ENCODE results near the gene CRNN.

The CRNN gene

DNA sequence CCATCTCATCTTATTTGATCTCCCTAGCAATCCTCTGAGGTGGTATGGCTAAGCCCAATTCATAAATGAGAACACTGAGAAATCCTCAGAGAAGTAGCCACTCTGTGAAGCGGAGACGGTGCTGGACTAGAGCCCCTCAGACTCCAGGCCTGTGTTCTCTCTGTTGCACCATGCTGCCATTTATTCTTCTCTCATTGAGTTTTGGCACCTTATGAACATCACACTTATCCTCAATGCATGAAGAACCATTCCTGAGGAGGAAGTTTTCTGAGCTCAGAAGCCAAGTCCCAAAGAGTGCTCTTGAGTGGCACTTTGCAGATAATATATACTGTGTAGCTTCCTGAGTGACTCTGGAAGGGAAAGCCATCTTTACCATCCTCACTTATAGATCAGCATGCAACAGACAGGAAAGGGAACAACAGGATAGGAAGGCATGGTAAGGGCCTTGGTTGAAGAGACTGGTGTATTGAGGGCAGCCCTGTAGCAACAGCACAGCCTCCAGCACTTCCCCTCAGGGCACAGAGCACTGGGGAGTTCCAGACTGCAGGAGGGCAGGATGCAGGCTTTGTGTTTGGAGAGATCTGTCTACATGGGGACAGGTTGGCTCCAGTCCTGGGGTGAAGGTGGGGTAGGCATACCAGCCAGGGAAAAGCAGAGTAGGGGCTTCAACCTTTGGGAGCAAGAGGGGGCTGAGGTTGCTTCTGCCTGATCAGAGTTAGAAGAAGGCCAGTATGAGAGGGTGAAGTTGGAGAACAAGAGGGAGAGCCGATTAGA, 1.6 kb upstream of the CRNN start:
- no peak for DNase-seq

DNA sequence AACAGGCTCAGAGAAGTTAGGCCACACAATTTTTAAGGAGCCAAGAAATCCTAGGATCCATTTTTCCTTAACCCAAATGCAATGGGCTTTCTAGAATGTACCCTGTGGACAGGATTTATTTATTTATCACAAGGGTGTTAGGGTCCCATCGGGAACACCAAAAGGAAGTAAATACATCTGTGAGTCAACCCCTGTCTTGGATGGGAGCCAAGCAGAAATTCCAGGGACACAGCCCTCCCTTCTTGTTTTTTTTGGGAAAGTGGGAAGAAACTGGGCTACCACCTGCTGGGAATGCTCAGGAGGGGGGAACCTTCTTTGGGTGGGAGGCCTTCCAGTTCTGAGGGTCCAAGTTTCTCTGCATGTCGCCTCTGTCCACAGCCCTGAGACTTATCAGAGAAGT, 1.3 kb downstream of the CRNN start:
- no peak for DNase-seq

DNA sequence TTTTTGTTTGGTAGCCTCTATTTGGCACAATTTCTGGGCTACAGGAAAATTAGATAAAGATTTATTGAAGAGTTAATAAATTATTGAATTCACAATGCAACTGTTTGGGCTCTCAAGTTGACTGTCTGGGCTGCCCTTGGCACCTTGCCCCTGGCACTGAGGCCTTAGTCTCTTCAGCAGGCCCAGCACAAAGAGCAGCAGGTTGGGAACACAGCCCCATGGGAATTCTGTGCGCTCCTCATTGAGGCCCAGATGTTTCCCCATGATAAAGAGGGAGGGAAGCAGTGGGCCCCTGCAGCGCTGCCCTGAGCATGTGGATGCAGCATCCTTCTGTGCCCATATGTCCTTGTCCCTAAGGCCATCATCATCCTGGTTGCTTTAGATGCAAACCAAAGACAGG, 2.9 kb downstream of the CRNN start:
- DNase-seq = peak; percentile 3

DNA sequence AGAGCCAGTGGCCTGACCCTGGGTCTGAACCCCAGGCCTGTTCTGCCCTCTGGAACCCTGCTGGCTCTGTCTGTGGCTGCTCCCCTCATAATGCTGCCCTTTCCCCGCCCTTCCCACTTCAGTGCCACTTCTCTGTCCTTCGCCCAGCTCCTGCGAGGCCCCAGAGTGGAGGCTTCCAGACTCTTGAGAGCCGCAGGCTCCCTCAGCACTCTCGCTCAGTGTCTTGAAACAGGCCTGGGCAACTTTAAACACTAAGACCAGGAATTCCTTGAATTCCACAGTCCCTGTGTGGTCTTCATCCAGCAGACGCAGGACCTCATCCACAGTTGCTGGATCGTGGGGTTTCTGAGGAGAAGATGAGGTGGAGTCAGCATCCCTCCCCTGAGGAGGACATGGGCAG, 3.5 kb downstream of the CRNN start:
- peak; percentile 34 for DNase-seq

DNA sequence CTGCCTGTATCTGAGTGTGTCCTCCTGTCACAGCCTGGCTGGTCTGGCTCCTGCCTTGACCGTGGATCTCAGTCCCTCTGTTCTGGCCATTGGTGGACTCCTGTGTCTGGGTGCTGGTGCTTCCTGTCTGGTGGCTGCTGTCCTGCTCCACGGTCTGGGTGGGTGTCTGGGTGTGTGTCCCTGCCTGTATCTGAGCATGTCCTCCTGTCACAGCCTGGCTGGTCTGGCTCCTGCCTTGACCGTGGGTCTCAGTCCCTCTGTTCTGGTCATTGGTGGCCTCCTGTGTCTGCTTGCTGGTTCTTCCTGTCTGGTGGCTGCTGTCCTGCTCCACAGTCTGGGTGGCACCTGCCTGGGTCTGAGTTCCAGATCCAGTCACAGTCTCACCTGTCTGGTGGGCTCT, 4.0 kb downstream of the CRNN start:
- no peak for DNase-seq

DNA sequence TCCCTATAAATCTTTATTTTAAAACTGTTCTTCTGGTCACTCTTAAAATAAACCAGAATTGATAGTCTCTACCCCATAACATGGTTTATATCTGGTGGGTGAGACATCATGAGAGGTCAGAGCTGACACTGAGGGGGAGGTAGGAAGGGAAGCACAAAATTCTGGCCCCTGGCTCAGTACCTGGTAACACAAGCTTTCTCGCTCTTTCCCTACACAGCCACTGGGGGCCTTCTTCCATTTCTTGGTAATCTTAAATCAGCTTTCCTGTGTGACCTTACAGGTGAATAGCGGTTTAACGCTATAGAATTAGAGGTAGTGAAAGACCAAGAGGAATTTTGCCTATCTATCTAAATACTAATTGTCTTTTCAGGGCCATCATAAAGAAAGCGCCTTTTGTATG, 5.4 kb downstream of the CRNN start:
- DNase-seq = no peak

DNA sequence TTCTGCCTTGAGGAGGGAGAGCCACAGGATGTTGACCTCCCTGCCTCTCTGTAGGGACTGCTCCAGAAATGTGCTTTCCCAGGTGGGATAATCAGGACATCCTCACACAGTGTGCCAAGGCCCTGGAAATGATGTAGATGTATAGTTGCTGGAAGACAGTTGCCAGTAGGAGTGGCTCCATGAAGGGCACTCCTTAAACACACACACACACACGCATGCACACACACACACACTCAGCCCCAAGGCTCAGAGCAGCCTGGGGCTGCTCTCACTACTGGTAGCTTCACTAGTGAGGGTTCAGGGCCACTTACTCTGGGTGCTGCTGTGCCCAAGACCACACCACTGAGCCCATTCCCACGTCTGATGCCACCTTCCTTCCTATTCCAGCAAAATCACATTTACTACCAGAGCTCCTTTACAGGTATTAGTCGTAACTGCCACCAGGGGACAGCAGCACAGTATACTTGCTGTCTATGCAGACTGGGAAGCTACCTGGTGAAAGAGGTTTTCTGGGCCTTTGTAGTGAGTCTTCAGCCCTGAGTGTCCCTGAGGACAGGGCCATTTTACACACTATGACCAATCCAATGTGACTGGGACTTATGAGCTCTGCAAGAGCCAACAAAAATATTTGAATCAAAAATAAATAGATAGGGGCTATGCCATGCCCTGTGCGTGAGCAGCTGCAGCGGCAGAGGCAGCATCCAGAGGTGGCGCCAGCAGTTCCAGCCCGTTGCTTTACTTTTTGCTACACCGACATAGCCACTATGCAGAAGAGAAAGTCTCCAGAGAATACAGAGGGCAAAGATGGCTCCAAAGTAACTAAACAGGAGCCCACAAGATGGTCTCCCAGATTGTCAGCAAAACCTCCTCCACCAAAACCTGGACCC, 15.0 kb downstream of the CRNN start:
- peak; percentile 2 for DNase-seq

DNA sequence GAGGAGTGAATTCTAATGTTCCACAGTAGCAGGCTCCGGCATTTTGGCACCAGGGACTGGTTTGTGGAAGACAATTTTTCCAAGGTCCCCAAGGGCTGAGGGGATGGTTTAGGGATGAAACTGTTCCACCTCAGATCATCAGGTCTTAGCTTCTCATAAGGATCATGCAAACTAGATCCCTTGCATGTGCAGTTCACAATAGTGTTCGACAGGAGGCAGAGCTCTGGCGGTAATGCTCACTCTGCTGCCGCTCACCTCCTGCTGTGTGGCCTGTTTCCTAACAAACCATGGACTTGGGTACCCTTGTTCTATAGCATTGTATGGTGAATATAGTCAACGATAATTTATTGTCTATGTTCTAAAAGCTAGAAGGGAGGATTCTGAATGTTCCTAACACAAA, 16.6 kb downstream of the CRNN start:
- no peak for DNase-seq

DNA sequence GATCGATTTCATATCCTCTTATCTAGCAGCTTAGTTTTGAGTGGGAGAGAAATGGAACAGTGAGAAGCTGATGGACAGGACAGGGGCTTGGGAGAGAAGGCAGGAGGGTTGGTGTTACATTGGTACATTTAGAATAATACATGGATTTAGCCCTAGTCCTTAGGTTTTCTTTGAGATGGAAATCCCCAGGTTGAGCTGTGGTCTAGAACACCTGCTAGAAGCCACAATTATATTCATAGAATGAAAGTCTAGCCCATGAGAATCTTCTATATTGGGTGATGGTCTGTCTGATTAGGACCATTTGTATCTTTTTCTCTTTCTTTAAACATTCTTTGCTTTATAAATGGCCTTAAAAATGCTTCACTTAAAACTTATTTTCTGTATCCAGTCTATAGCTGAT, 19.9 kb downstream of the CRNN start:
- DNase-seq = no peak

DNA sequence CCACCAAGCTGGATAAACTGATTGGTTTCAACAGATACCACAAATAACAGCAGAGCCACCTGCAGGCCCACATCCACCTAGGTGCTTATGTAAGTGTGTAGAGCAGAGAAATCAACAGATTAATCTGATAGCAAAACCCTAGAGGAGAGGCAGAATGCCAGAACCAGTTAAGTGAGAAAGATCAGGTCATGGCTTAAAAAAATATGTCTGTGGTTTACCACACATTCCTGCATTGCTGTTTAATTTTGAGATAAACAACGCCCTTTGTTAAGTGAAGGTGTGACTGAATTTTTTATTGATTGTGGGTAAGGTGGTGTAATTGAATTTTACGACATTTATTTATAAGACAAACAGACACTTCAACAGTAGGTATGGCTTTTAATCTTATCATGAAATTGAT, 21.2 kb downstream of the CRNN start:
- DNase-seq = no peak

DNA sequence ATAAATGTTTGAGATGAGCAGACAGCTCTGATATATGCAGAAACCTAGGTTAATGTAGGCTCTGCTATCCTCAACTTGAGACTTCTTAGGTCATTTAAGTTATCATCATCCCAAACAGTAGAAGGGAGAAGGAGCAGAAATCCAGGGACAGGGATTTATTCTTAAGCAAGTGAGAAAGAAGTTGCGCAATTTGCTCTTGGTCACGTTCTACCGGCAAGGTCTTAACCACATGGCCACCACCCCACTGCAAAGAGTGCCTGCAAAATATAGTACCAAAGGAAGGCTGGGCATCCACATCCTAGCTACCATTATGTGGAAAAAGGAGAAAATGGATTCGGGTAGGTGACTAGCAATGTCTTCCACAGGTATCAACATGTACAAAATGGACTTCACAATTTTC, 25.2 kb downstream of the CRNN start:
- DNase-seq = no peak

DNA sequence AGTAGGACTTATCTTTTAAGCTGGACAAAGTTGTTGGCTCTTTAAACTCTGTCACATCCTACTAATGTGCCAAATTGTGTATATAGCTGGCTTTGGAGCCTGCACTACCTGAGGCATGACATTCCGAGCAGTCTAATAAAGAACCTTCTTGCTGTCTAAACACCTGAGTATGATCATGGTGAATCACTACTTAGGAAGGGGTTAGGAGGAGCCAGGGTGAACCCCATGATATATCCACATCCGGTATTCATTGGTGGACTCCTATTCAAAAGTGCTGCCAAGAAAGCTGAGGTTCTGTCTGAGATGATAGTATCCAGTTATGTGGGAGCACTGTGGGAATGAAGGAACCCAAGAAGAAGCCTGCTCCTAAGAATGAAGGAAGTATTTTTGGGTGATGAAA, 27.1 kb downstream of the CRNN start:
- no peak for DNase-seq

DNA sequence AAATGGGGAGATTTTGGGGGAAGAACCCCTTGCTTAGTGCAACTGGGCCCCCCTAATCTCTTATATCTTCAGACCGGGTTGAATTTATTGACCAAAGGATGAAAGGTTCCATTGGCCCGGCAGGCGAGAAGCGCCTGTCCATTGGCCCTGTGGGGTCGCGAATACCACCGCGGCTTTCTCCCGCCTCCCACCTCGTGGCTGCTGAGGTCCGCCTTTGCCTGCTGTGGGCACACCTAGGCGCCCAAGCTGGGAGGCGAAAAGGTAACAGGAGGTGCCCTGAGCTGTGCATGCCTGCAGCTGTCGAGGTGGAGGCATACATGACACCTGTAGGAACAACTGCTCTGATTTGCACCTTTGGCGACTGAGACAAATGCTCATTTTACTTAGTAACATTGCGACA, 33.1 kb downstream of the CRNN start:
- DNase-seq = no peak

DNA sequence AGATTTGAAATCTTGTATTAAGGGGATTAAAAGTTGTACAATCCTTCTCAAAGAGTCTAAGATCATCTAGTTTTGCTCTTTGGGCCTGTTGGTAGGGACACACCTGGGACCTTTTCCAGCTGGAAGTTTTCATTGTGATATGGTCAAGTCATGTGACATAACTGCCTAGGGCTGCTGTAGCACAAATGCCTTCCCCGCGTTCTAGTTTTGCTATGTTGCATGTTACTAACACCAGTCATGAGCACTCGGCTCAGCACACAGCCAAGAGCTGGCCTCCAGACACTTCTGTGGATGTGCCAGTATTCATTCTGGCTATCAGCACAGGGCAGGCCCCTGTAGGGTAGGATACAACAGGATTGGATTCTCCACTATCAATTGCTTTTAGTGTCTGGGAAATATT, 39.6 kb downstream of the CRNN start:
- no peak for DNase-seq

DNA sequence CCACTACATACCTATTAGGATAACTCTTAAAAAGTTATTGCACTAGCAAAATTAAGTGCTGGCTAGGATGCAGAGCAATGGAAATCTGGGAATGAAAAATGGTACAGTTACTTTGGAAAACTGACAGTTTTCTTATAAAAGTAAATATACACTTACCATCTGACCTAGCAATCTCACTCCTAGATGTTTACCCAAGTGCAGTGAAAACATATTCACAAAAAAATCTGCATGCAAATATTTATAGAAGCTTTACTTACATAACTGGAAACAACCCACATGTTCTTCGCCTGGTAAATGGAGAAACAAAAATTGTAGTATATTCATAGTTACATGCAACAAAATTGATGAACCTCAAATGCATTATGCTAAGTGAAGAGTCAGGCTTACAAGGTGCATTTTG, 41.4 kb downstream of the CRNN start:
- no peak for DNase-seq

DNA sequence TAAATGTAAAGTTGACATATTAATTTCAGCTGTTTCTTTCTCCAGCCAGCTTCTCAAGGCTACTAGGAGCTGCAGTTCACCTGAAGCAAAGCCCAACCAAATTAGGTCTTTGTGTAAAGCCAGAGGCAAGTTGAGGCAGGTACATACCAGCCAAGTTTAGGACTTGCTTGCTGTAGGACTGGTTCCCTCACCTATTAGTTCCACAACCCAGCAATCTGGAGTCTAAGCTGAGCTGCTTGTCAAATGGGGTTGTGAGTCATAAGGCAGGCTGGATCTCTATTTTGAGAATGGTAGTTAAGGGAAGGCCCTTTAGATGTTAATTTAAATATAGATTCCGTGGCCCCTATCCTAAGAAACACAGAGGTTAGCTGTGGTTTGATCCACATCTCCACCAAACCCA, 46.6 kb downstream of the CRNN start:
- no peak for DNase-seq

DNA sequence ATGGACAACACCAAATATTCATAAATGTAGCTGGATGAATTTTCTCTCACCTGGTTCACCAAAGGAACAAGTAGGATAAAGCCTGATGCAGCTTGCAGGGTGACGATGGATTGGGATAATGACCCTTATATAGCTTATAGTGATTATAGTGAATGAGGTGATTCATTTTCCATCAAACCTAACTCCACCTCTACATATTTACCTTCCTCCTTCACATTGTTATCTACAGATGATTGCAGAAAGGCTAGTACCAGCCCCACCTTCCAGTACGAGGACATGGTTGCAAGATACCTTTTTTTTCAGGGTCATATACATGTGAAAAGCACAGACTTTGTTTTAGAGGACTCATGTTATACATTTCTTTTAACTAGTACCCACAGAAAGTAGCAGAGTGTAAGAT, 54.2 kb downstream of the CRNN start, which contains the start of gene FLG2:
FLG2 (minus strand) TSS at position 101 of the 400 bp plus-strand sequence. CDS start 1,122 bp downstream, outside the sequence.
- DNase-seq = no peak

Data from eye (tissue), 1 donor.